Transverse colon (tissue), 4 donors: ENCODE data around the gene CYTH2. TPM values are rescaled to one million over a fixed set of nuclear protein-coding genes. Genes with fewer than 3 reads are reported as not detected.
A peak's percentile ranks its signal among the peaks of the same experiment; 100 is the strongest.

Source experiments
- DNase-seq: peaks from one replicate; pipeline ENCODE4 v3.0.0-alpha.2; 2019
- H3K27ac ChIP-seq, 4 donors: fragments of 200-600 bp; sonication (generic); 2 replicates each; pipeline ENCODE4 v1.5.1; 2016 to 2018; ENCODE audit warnings: inconsistent platforms in 4 of 4
- H3K27me3 ChIP-seq: fragments of 200-600 bp; sonication (generic); 2 replicates; pipeline ENCODE4 v1.5.1; 2017; ENCODE audit warnings: inconsistent platforms
- H3K36me3 ChIP-seq, 4 donors: fragments of 200-600 bp; sonication (generic); 2 replicates each; pipeline ENCODE4 v1.5.1; 2017 to 2019; ENCODE audit warnings: inconsistent platforms in 4 of 4
- H3K4me1 ChIP-seq, 4 donors: fragments of 200-600 bp; sonication (generic); 2 replicates each; pipeline ENCODE4 v1.5.1; 2017 to 2020; ENCODE audit warnings: inconsistent platforms in 4 of 4
- H3K4me3 ChIP-seq, 4 donors: fragments of 200-600 bp; sonication (generic); 1 replicate in 1 of 4; 2 replicates in 3 of 4; pipeline versions ENCODE4 v1.5.1 to v1.6.1; 2017 to 2019; ENCODE audit warnings: inconsistent platforms in 4 of 4
- H3K9me3 ChIP-seq, 2 donors: fragments of 200-600 bp; sonication (generic); 2 replicates each; pipeline ENCODE4 v1.5.1; 2017 to 2019; ENCODE audit warnings: inconsistent platforms in 2 of 2
- EP300 ChIP-seq: sonication (generic); formaldehyde crosslinking; IDR thresholded peaks from one replicate; pipeline ENCODE4 v1.6.1; 2017; ENCODE audit warnings: antibody characterized with exemption, low read depth
- POLR2A ChIP-seq: fragments of 450-650 bp; IDR thresholded peaks from one replicate; pipeline ENCODE4 v1.6.1; 2016; ENCODE audit warnings: antibody characterized with exemption, mild to moderate bottlenecking, moderate library complexity
- POLR2AphosphoS5 ChIP-seq, 3 donors: sonication (generic); formaldehyde crosslinking; IDR thresholded peaks; one replicate each; pipeline ENCODE4 v1.6.1; 2016; ENCODE audit warnings: antibody characterized with exemption in 3 of 3
- WGBS, 2 donors: methylation state at CpG; one replicate each; pipeline ENCODE4 v1.1.5; 2018; ENCODE audit warnings: low coverage in 1 of 2; 5-methylcytosine and 5-hydroxymethylcytosine counted together
- in situ Hi-C, 4 donors: fragments of 200-750 bp; cut with MboI; loops; one replicate each; pipeline versions ENCODE4 v1.15.0 to v1.15.1; 2017; ENCODE audit warnings: low sequenced_read_pairs in 3 of 4, low pct_ligation_motif_present in 1 of 4, low pct_unique_long_range_greater_than_20kb in 1 of 4
- intact Hi-C: fragments of 100-400 bp; cut with DNase I; formaldehyde crosslinking; loops from one replicate; pipeline ENCODE4 v1.15.1; 2023; ENCODE audit warnings: low total_unique reads
- total RNA-seq, 4 donors: library from RNA; depleted of rRNA; stranded (reverse); fragments of >200 nt; gene quantifications; one replicate each; pipeline ENCODE4 v1.1.0, GENCODE V29; 2016
- TF ChIP-seq, protein P1 (sequence below), 5 experiments: fragments of 200-600 bp in 3 of 5; fragments of 450-650 bp in 2 of 5; sonication (generic) in 3 of 5; IDR thresholded peaks; 1 replicate in 2 of 5; 2 replicates in 3 of 5; pipeline ENCODE4 v1.5.1; 2016 to 2017; ENCODE audit warnings: antibody characterized with exemption in 5 of 5, inconsistent platforms in 3 of 5, mild to moderate bottlenecking in 2 of 5, moderate library complexity in 1 of 5

CYTH2 gene
- total RNA-seq, 4 donors from 2014 or later: 61.1 to 410 (median 171) TPM

DNA sequence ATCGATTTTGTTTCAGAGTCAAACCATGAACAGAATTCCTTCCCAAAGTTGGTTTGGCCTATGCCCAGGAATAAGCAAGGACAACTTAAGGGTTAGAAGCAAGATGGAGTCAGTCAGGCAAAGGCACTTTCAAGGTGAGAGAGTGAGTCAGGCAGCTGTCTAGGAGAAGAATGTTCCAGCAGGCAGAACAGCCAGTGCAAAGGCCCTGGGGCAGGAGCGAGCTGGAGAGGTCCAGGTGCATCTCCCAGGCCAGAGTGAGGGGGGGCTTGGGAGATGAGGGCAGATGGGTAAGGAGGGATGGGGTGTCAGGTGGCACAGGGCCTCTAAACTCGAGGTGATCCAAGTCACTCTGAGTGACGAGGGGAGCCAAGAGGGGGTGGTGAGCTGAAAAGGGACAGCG lies 32.6 kb upstream of the CYTH2 start:
- in situ Hi-C loops (no loop called here), intact Hi-C loops (no loop called here)

DNA sequence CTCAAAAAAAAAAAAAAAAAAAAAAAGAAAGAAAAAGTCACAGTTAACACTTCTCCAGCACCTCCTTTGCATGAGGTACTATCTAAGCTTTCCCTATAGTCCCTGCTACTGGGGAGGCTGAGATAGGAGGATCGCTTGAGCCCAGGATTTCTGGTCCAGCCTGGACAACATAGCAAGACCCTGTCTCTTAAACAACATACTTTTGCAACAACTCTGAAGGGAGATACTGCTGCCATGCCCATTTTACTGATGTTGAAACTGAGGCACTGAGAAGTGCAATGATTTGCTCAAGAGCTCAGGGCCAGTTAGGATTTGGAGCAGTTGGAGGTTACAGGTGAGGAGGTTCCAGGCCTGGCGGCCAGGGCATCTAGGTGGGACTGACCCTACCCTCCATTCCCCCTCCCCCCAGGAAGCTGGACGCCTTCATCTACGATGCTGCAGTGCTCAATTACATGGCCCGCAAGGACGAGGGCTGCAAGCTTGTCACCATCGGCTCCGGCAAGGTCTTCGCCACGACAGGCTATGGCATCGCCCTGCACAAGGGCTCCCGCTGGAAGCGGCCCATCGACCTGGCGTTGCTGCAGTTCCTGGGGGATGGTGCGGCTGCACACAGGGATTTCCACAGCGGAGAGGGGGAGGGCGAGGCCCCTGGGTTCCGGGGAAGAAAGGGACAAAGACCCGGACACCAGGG lies 27.7 kb upstream of the CYTH2 start:
- Histone ChIP-seq H3K4me1 (peaks cover 6 to 18% (median 12%) of the 10 kb centered on the region in 4 donors), H3K36me3 (no peaks in the 10 kb centered on the region), H3K27ac (no peak overlapping the region), H3K9me3 (no peaks in the 10 kb centered on the region), H3K4me3 (no peak overlapping the region), H3K27me3 (peaks cover 48% of the 10 kb centered on the region)
- intact Hi-C loops: no loop called here
- TF ChIP-seq, protein P1, sequence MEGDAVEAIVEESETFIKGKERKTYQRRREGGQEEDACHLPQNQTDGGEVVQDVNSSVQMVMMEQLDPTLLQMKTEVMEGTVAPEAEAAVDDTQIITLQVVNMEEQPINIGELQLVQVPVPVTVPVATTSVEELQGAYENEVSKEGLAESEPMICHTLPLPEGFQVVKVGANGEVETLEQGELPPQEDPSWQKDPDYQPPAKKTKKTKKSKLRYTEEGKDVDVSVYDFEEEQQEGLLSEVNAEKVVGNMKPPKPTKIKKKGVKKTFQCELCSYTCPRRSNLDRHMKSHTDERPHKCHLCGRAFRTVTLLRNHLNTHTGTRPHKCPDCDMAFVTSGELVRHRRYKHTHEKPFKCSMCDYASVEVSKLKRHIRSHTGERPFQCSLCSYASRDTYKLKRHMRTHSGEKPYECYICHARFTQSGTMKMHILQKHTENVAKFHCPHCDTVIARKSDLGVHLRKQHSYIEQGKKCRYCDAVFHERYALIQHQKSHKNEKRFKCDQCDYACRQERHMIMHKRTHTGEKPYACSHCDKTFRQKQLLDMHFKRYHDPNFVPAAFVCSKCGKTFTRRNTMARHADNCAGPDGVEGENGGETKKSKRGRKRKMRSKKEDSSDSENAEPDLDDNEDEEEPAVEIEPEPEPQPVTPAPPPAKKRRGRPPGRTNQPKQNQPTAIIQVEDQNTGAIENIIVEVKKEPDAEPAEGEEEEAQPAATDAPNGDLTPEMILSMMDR (IDR thresholded peaks at IDR 0.05): no peak
- no peak for TF ChIP-seq POLR2A
- no peak for TF ChIP-seq EP300
- no peak for TF ChIP-seq POLR2AphosphoS5 (IDR thresholded peaks at IDR 0.05)
- 95 to 100% methylated on average over 1 to 20 of the region's 20 CpGs for WGBS, 2 donors
- in situ Hi-C loops: no loop called here
- no peak for DNase-seq

More for the DNA sequence above, 32.6 kb upstream of the CYTH2 start:
- no peak for TF ChIP-seq POLR2AphosphoS5 (IDR thresholded peaks at IDR 0.05)
- TF ChIP-seq POLR2A: no peak
- TF ChIP-seq, protein P1 (IDR thresholded peaks at IDR 0.05): no peak
- TF ChIP-seq EP300: no peak
- Histone ChIP-seq H3K27me3 (peaks cover 25% of the 10 kb centered on the region), H3K27ac (no peak overlapping the region), H3K36me3 (no peaks in the 10 kb centered on the region), H3K9me3 (no peaks in the 10 kb centered on the region), H3K4me1 (no peaks in the 10 kb centered on the region), H3K4me3 (no peak overlapping the region)
- WGBS, 2 donors: 78 to 79% methylated on average over 5 of the region's 5 CpGs
- no peak for DNase-seq

DNA sequence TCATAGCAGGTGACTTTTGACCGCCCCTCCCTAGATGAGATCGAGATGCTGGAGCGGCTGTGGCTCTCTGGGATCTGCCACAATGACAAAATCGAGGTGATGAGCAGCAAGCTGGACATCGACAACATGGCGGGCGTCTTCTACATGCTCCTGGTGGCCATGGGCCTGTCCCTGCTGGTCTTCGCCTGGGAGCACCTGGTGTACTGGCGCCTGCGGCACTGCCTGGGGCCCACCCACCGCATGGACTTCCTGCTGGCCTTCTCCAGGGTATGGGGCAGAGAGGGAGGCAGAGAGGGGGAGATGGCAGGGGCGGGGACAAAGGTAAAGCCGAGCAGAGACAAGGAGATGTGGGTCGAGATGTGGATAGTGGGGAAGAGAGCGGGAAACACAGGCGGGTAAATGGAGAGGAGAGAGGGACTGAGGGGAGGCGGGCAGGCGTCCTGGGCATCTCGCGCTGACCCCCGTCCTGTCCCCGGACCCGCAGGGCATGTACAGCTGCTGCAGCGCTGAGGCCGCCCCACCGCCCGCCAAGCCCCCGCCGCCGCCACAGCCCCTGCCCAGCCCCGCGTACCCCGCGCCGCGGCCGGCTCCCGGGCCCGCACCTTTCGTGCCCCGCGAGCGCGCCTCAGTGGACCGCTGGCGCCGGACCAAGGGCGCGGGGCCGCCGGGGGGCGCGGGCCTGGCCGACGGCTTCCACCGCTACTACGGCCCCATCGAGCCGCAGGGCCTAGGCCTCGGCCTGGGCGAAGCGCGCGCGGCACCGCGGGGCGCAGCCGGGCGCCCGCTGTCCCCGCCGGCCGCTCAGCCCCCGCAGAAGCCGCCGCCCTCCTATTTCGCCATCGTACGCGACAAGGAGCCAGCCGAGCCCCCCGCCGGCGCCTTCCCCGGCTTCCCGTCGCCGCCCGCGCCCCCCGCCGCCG lies 26.8 kb upstream of the CYTH2 start:
- Histone ChIP-seq H3K4me3 (no peak overlapping the region), H3K27me3 (peaks cover 40% of the 10 kb centered on the region), H3K4me1 (peaks cover 8 to 24% (median 15%) of the 10 kb centered on the region in 4 donors), H3K9me3 (no peaks in the 10 kb centered on the region), H3K36me3 (no peaks in the 10 kb centered on the region), H3K27ac (no peak overlapping the region)
- WGBS, 2 donors: 52% methylated on average over 91 of the region's 94 CpGs; no CpG with 5 or more reads in 1 of the 2 donors
- in situ Hi-C loops (no loop called here), intact Hi-C loops (no loop called here)
- TF ChIP-seq POLR2AphosphoS5 (IDR thresholded peaks at IDR 0.05) (no peak), POLR2A (no peak), EP300 (no peak)
- TF ChIP-seq, protein P1 (IDR thresholded peaks at IDR 0.05): no peak
- no peak for DNase-seq

DNA sequence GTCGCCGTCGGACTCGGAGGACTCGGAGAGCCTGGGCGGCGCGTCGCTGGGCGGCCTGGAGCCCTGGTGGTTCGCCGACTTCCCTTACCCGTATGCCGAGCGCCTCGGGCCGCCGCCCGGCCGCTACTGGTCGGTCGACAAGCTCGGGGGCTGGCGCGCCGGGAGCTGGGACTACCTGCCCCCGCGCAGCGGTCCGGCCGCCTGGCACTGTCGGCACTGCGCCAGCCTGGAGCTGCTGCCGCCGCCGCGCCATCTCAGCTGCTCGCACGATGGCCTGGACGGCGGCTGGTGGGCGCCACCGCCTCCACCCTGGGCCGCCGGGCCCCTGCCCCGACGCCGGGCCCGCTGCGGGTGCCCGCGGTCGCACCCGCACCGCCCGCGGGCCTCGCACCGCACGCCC lies 25.9 kb upstream of the CYTH2 start:
- no peak for DNase-seq
- Histone ChIP-seq H3K27ac (no peak overlapping the region), H3K9me3 (no peaks in the 10 kb centered on the region), H3K36me3 (no peaks in the 10 kb centered on the region), H3K4me3 (peak overlapping the region in 2 of 4 donors; percentile 23 to 45), H3K4me1 (peaks cover 8 to 26% (median 15%) of the 10 kb centered on the region in 4 donors), H3K27me3 (peaks cover 40% of the 10 kb centered on the region)
- intact Hi-C loops: no loop called here
- WGBS, 2 donors: 2% methylated on average over 20 of the region's 60 CpGs; no CpG with 5 or more reads in 1 of the 2 donors
- in situ Hi-C loops: no loop called here
- TF ChIP-seq, protein P1 (IDR thresholded peaks at IDR 0.05): no peak
- TF ChIP-seq EP300: no peak
- no peak for TF ChIP-seq POLR2A
- no peak for TF ChIP-seq POLR2AphosphoS5 (IDR thresholded peaks at IDR 0.05)
